ENCODE measurements around the gene TEX36. TPM values are rescaled to one million over a fixed set of nuclear protein-coding genes. Genes with fewer than 3 reads are reported as not detected.
A peak's percentile ranks its signal among the peaks of the same experiment; 100 is the strongest.

Gene TEX36
- polyA plus RNA-seq, 1 of the 3 experiments (the other 2 are of a cell fraction), result not detected

- Histone ChIP-seq H2AFZ (ENCODE audit: low read depth) (no peak overlapping the region), H3F3A (replicated peaks; ENCODE audit: insufficient read depth) (no peaks in the 10 kb centered on the region), H3K36me3 (replicated peaks in 1 of 2; ENCODE audit: control insufficient read depth in 1 of 2, insufficient read depth in 2 of 2, low read length in 1 of 2) (no peaks in the 10 kb centered on the region), H3K27me3 (ENCODE audit: insufficient read depth) (no peaks in the 10 kb centered on the region), H3K9me2 (no peaks in the 10 kb centered on the region), H3K4me1 (ENCODE audit: control insufficient read depth in 1 of 2, insufficient read depth in 2 of 2, low read depth in 1 of 2, low read length in 1 of 2) (peaks cover 0 to 4% of the 10 kb centered on the region in 2 experiments; a peak in 3 of 4 replicates), H3K79me2 (ENCODE audit: insufficient read depth) (no peaks in the 10 kb centered on the region), H3K4me2 (no peak overlapping the region), H3K9me3 (no peaks in the 10 kb centered on the region), H3K9ac (no peak overlapping the region), H3K27ac (ENCODE audit: low read depth in 2 of 2, low read length in 1 of 2) (no peak overlapping the region), H4K20me1 (ENCODE audit: insufficient read depth) (no peaks in the 10 kb centered on the region), H3K4me3 (ENCODE audit: low read depth in 2 of 2, low read length in 1 of 2) (no peak overlapping the region)
- CTCF ChIA-PET, result interaction anchor here (0.8 to 1.0 kb wide), 2 partner anchors 157 to 584 kb away, joined by 3 to 4 read pairs; no protein-coding TSS in a partner anchor
- 23% methylated on average over 5 of the region's 5 CpGs for WGBS (ENCODE audit: low lambda C conversion rate)
- no peak for DNase-seq
- POLR2A ChIA-PET, result no interaction called here
- TF ChIP-seq RFX5 (IDR thresholded peaks at IDR 0.05; ENCODE audit: low read length) (no peak), CHD2 (IDR thresholded peaks at IDR 0.05; ENCODE audit: low read length, partially characterized antibody) (no peak), RAD21 (IDR thresholded peaks at IDR 0.05; ENCODE audit: low read length) (0 out of 2 replicates have a peak, but pooled peaks have one; percentile 5), MEF2A (IDR thresholded peaks at IDR 0.05; ENCODE audit: borderline replicate concordance, low read depth) (no peak)
These were observed 51.2 kb downstream of the TEX36 start for GRCh38 chr10:125631806-125632205.

DNA sequence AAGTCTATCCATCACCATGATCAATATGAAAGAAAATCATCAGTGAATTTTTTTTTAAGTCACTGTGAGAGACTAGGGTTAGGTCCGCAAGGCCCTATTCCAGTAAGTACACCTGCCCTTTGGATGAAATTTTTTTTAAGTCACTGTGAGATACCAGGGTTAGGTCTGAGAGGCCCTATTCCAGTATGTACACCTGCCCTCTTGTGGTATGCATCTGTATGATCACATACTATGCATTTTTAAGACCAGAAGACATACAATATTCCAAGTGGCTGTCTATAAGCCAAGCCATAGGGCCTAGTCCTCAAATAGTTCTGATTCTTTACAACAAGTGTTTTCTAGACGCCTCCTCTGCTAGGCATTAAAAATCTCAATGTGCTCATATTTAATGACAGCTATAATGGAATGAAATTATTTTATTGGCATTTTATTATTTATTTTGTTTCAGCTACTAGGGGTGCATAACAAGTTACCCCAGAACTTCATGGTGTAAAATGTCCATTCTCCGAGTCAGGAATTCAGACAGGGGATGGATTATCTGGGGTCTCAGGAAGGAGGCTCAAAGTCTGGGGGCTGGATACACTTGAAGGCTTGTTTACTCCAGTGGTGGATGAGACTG, 53.1 kb downstream of the TEX36 start:
- H2AFZ ChIP-seq (ENCODE audit: low read depth), result no peak overlapping the region
- H3K9ac ChIP-seq, result no peak overlapping the region
- no peaks in the 10 kb centered on the region for H3K9me2 ChIP-seq
- peak; percentile 66 for DNase-seq
- no peak overlapping the region for H3K27ac ChIP-seq (ENCODE audit: low read depth in 2 of 2, low read length in 1 of 2)
- H4K20me1 ChIP-seq (ENCODE audit: insufficient read depth), result no peaks in the 10 kb centered on the region
- no peaks in the 10 kb centered on the region for H3K36me3 ChIP-seq (replicated peaks in 1 of 2; ENCODE audit: control insufficient read depth in 1 of 2, insufficient read depth in 2 of 2, low read length in 1 of 2)
- no peaks in the 10 kb centered on the region for H3K27me3 ChIP-seq (ENCODE audit: insufficient read depth)
- TF ChIP-seq MXI1 (IDR thresholded peaks at IDR 0.05; ENCODE audit: low read depth, low read length) (no peak), SMC3 (IDR thresholded peaks at IDR 0.05; ENCODE audit: low read depth, low read length) (peak; percentile 64; the same call in 1 of the 2 replicates), RAD21 (IDR thresholded peaks at IDR 0.05; ENCODE audit: low read length) (peak; percentile 87), NFIC (IDR thresholded peaks at IDR 0.05; ENCODE audit: borderline replicate concordance) (no peak), POLR2AphosphoS5 (IDR thresholded peaks at IDR 0.05; ENCODE audit: low read depth, low read length) (no peak), RFX5 (IDR thresholded peaks at IDR 0.05; ENCODE audit: low read length) (no peak), GATA2 (CRISPR knock-in tag; IDR thresholded peaks at IDR 0.05) (no peak), TCF12 (IDR thresholded peaks at IDR 0.05) (no peak)
- TF ChIP-seq, protein P1, sequence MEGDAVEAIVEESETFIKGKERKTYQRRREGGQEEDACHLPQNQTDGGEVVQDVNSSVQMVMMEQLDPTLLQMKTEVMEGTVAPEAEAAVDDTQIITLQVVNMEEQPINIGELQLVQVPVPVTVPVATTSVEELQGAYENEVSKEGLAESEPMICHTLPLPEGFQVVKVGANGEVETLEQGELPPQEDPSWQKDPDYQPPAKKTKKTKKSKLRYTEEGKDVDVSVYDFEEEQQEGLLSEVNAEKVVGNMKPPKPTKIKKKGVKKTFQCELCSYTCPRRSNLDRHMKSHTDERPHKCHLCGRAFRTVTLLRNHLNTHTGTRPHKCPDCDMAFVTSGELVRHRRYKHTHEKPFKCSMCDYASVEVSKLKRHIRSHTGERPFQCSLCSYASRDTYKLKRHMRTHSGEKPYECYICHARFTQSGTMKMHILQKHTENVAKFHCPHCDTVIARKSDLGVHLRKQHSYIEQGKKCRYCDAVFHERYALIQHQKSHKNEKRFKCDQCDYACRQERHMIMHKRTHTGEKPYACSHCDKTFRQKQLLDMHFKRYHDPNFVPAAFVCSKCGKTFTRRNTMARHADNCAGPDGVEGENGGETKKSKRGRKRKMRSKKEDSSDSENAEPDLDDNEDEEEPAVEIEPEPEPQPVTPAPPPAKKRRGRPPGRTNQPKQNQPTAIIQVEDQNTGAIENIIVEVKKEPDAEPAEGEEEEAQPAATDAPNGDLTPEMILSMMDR (IDR thresholded peaks at IDR 0.05), result peak; percentile 37
- H3K9me3 ChIP-seq, result no peaks in the 10 kb centered on the region
- H3K4me2 ChIP-seq, result no peak overlapping the region
- H3K4me1 ChIP-seq (ENCODE audit: control insufficient read depth in 1 of 2, insufficient read depth in 2 of 2, low read depth in 1 of 2, low read length in 1 of 2), result peaks cover 0 to 4% of the 10 kb centered on the region in 2 experiments; a peak in 3 of 4 replicates
- 45% methylated on average over 3 of the region's 3 CpGs for WGBS (ENCODE audit: low lambda C conversion rate)
- ChIA-PET POLR2A (no interaction called here), CTCF (interaction anchor here (0.6 to 2.7 kb wide), 13 partner anchors 13 to 638 kb away, joined by 3 to 13 read pairs (median 4); no protein-coding TSS in a partner anchor)
- no peak overlapping the region for H3K4me3 ChIP-seq (ENCODE audit: low read depth in 2 of 2, low read length in 1 of 2)
- H3K79me2 ChIP-seq (ENCODE audit: insufficient read depth), result no peaks in the 10 kb centered on the region
- no peaks in the 10 kb centered on the region for H3F3A ChIP-seq (replicated peaks; ENCODE audit: insufficient read depth)
